SK-N-SH (cell line): ENCODE data around the gene C11orf91.

Experiments
- FOXM1 ChIP-seq: IDR thresholded peaks from 2 replicates; pipeline ENCODE4 v1.4.0; 2012; ENCODE audit warnings: low read depth, mild to moderate bottlenecking
- POLR2AphosphoS5 ChIP-seq: IDR thresholded peaks from 2 replicates; pipeline ENCODE4 v1.6.1; 2012; ENCODE audit warnings: low read depth, low read length
- RAD21 ChIP-seq: IDR thresholded peaks from 2 replicates; pipeline ENCODE4 v1.6.1; 2012; ENCODE audit warnings: mild to moderate bottlenecking, low read length
- TEAD4 ChIP-seq: IDR thresholded peaks from 2 replicates; pipeline ENCODE4 v1.4.0; 2012; ENCODE audit warnings: mild to moderate bottlenecking, borderline replicate concordance; ENCODE audit not compliant: insufficient read depth
- YY1 ChIP-seq: IDR thresholded peaks from 2 replicates; pipeline ENCODE4 v1.4.0; 2012; ENCODE audit warnings: low read depth, mild to moderate bottlenecking
- TF ChIP-seq, protein P1 (sequence below): fragments of 200-600 bp; sonication (generic); IDR thresholded peaks from 2 replicates; pipeline ENCODE4 v1.6.1; 2017; ENCODE audit warnings: antibody characterized with exemption, mild to moderate bottlenecking, moderate library complexity

DNA sequence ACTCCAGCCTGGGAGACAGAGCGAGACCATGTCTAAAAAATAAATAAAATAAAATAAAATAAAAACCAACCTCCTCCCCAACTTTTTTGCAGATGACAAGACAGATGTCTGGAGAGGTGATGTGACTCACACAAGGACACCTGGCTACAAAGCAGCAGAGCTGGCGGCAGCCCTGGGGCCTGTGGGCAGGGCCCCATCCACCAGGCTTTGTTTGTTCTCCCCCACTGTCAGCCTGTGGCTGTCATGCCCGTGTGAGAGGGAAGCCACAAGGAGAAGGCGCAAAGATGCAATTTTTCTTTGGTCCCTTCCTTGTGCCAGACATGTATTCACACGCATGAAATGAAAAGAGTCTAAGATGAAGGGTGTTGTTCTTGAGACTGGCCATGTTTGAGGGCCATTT lies 19.0 kb upstream of the C11orf91 start:
- TF ChIP-seq, protein P1, sequence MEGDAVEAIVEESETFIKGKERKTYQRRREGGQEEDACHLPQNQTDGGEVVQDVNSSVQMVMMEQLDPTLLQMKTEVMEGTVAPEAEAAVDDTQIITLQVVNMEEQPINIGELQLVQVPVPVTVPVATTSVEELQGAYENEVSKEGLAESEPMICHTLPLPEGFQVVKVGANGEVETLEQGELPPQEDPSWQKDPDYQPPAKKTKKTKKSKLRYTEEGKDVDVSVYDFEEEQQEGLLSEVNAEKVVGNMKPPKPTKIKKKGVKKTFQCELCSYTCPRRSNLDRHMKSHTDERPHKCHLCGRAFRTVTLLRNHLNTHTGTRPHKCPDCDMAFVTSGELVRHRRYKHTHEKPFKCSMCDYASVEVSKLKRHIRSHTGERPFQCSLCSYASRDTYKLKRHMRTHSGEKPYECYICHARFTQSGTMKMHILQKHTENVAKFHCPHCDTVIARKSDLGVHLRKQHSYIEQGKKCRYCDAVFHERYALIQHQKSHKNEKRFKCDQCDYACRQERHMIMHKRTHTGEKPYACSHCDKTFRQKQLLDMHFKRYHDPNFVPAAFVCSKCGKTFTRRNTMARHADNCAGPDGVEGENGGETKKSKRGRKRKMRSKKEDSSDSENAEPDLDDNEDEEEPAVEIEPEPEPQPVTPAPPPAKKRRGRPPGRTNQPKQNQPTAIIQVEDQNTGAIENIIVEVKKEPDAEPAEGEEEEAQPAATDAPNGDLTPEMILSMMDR: no peak
- TF ChIP-seq POLR2AphosphoS5 (no peak), FOXM1 (no peak), TEAD4 (no peak), YY1 (no peak), RAD21 (no peak)
